Measurements from ENCODE around the gene SMTN.

The SMTN gene

GRCh38 chr22:31124811-31125465 is 43.8 kb downstream of the SMTN start:
- Histone ChIP-seq H3K36me3 (ENCODE audit: insufficient read depth, low read length) (no peaks in the 10 kb centered on the region), H2AFZ (ENCODE audit: low read depth, low read length) (no peak overlapping the region), H3K4me3 (ENCODE audit: low read length) (no peak overlapping the region), H3K4me1 (ENCODE audit: insufficient read depth, low read length) (peaks cover 3% of the 10 kb centered on the region), H3K9me3 (ENCODE audit: low read length) (no peaks in the 10 kb centered on the region), H3K27me3 (ENCODE audit: insufficient read depth, low read length) (peaks cover under 1% of the 10 kb centered on the region)

GRCh38 chr22:31125521-31126117 is 44.5 kb downstream of the SMTN start:
- no peaks in the 10 kb centered on the region for H3K36me3 ChIP-seq (ENCODE audit: insufficient read depth, low read length)
- no peak overlapping the region for H2AFZ ChIP-seq (ENCODE audit: low read depth, low read length)
- H3K27me3 ChIP-seq (ENCODE audit: insufficient read depth, low read length): no peaks in the 10 kb centered on the region

GRCh38 chr22:31126128-31126868 is 45.2 kb downstream of the SMTN start:
- peaks cover 3% of the 10 kb centered on the region for H3K4me1 ChIP-seq (ENCODE audit: insufficient read depth, low read length)
- no peaks in the 10 kb centered on the region for H3K9me3 ChIP-seq (ENCODE audit: low read length)
- H3K36me3 ChIP-seq (ENCODE audit: insufficient read depth, low read length): no peaks in the 10 kb centered on the region
- no peaks in the 10 kb centered on the region for H3K27me3 ChIP-seq (ENCODE audit: insufficient read depth, low read length)
- H2AFZ ChIP-seq (ENCODE audit: low read depth, low read length): no peak overlapping the region
- no peak overlapping the region for H3K4me3 ChIP-seq (ENCODE audit: low read length)

More at GRCh38 chr22:31125521-31126117, 44.5 kb downstream of the SMTN start:
- no peaks in the 10 kb centered on the region for H3K9me3 ChIP-seq (ENCODE audit: low read length)
- peaks cover 3% of the 10 kb centered on the region for H3K4me1 ChIP-seq (ENCODE audit: insufficient read depth, low read length)
- no peak overlapping the region for H3K4me3 ChIP-seq (ENCODE audit: low read length)

- no peaks in the 10 kb centered on the region for H3K27me3 ChIP-seq (ENCODE audit: insufficient read depth, low read length)
- H2AFZ ChIP-seq (ENCODE audit: low read depth, low read length): no peak overlapping the region
- no peak overlapping the region for H3K4me3 ChIP-seq (ENCODE audit: low read length)
- peaks cover 3% of the 10 kb centered on the region for H3K4me1 ChIP-seq (ENCODE audit: insufficient read depth, low read length)
- H3K36me3 ChIP-seq (ENCODE audit: insufficient read depth, low read length): no peaks in the 10 kb centered on the region
- no peaks in the 10 kb centered on the region for H3K9me3 ChIP-seq (ENCODE audit: low read length)
Measured at GRCh38 chr22:31126869-31127175, 45.7 kb downstream of the SMTN start.

- no peaks in the 10 kb centered on the region for H3K9me3 ChIP-seq (ENCODE audit: low read length)
- H3K4me3 ChIP-seq (ENCODE audit: low read length): no peak overlapping the region
- H2AFZ ChIP-seq (ENCODE audit: low read depth, low read length): no peak overlapping the region
- H3K27me3 ChIP-seq (ENCODE audit: insufficient read depth, low read length): no peaks in the 10 kb centered on the region
- peaks cover 3% of the 10 kb centered on the region for H3K4me1 ChIP-seq (ENCODE audit: insufficient read depth, low read length)
- no peaks in the 10 kb centered on the region for H3K36me3 ChIP-seq (ENCODE audit: insufficient read depth, low read length)
Measured at GRCh38 chr22:31127181-31127772, 46.2 kb downstream of the SMTN start.

GRCh38 chr22:31128156-31128555 is 47.0 kb downstream of the SMTN start:
- Histone ChIP-seq H3K9me3 (ENCODE audit: low read length) (no peaks in the 10 kb centered on the region), H3K4me3 (ENCODE audit: low read length) (no peak overlapping the region), H3K27me3 (ENCODE audit: insufficient read depth, low read length) (no peaks in the 10 kb centered on the region), H2AFZ (ENCODE audit: low read depth, low read length) (no peak overlapping the region), H3K36me3 (ENCODE audit: insufficient read depth, low read length) (no peaks in the 10 kb centered on the region), H3K4me1 (ENCODE audit: insufficient read depth, low read length) (no peaks in the 10 kb centered on the region)

- Histone ChIP-seq H3K27me3 (ENCODE audit: insufficient read depth, low read length) (no peaks in the 10 kb centered on the region), H3K4me1 (ENCODE audit: insufficient read depth, low read length) (no peaks in the 10 kb centered on the region), H3K4me3 (ENCODE audit: low read length) (no peak overlapping the region), H3K36me3 (ENCODE audit: insufficient read depth, low read length) (no peaks in the 10 kb centered on the region), H2AFZ (ENCODE audit: low read depth, low read length) (no peak overlapping the region), H3K9me3 (ENCODE audit: low read length) (no peaks in the 10 kb centered on the region)
Measured at GRCh38 chr22:31130873-31131272, 49.8 kb downstream of the SMTN start.

GRCh38 chr22:31133911-31134310 is 52.8 kb downstream of the SMTN start:
- Histone ChIP-seq H3K9me3 (ENCODE audit: low read length) (no peaks in the 10 kb centered on the region), H3K36me3 (ENCODE audit: insufficient read depth, low read length) (no peaks in the 10 kb centered on the region), H3K27me3 (ENCODE audit: insufficient read depth, low read length) (no peaks in the 10 kb centered on the region), H3K4me1 (ENCODE audit: insufficient read depth, low read length) (no peaks in the 10 kb centered on the region), H2AFZ (ENCODE audit: low read depth, low read length) (no peak overlapping the region), H3K4me3 (ENCODE audit: low read length) (no peak overlapping the region)

GRCh38 chr22:31134688-31135087 is 53.6 kb downstream of the SMTN start:
- Histone ChIP-seq H3K4me1 (ENCODE audit: insufficient read depth, low read length) (peaks cover under 1% of the 10 kb centered on the region), H3K4me3 (ENCODE audit: low read length) (no peak overlapping the region), H3K9me3 (ENCODE audit: low read length) (no peaks in the 10 kb centered on the region), H2AFZ (ENCODE audit: low read depth, low read length) (no peak overlapping the region), H3K27me3 (ENCODE audit: insufficient read depth, low read length) (no peaks in the 10 kb centered on the region), H3K36me3 (ENCODE audit: insufficient read depth, low read length) (no peaks in the 10 kb centered on the region)

GRCh38 chr22:31135706-31136105 is 54.6 kb downstream of the SMTN start:
- H2AFZ ChIP-seq (ENCODE audit: low read depth, low read length): no peak overlapping the region
- no peaks in the 10 kb centered on the region for H3K9me3 ChIP-seq (ENCODE audit: low read length)
- no peak overlapping the region for H3K4me3 ChIP-seq (ENCODE audit: low read length)
- no peaks in the 10 kb centered on the region for H3K36me3 ChIP-seq (ENCODE audit: insufficient read depth, low read length)
- H3K4me1 ChIP-seq (ENCODE audit: insufficient read depth, low read length): peaks cover 10% of the 10 kb centered on the region
- no peaks in the 10 kb centered on the region for H3K27me3 ChIP-seq (ENCODE audit: insufficient read depth, low read length)

GRCh38 chr22:31136155-31136554 is 55.0 kb downstream of the SMTN start:
- peaks cover 10% of the 10 kb centered on the region for H3K4me1 ChIP-seq (ENCODE audit: insufficient read depth, low read length)
- no peaks in the 10 kb centered on the region for H3K9me3 ChIP-seq (ENCODE audit: low read length)
- no peak overlapping the region for H3K4me3 ChIP-seq (ENCODE audit: low read length)

GRCh38 chr22:31136711-31137110 is 55.6 kb downstream of the SMTN start:
- Histone ChIP-seq H3K4me3 (ENCODE audit: low read length) (no peak overlapping the region), H3K36me3 (ENCODE audit: insufficient read depth, low read length) (no peaks in the 10 kb centered on the region), H3K9me3 (ENCODE audit: low read length) (no peaks in the 10 kb centered on the region), H3K4me1 (ENCODE audit: insufficient read depth, low read length) (peaks cover 10% of the 10 kb centered on the region), H3K27me3 (ENCODE audit: insufficient read depth, low read length) (no peaks in the 10 kb centered on the region), H2AFZ (ENCODE audit: low read depth, low read length) (no peak overlapping the region)

More at GRCh38 chr22:31136155-31136554, 55.0 kb downstream of the SMTN start:
- Histone ChIP-seq H3K36me3 (ENCODE audit: insufficient read depth, low read length) (no peaks in the 10 kb centered on the region), H3K27me3 (ENCODE audit: insufficient read depth, low read length) (no peaks in the 10 kb centered on the region), H2AFZ (ENCODE audit: low read depth, low read length) (no peak overlapping the region)

- H3K4me1 ChIP-seq (ENCODE audit: insufficient read depth, low read length): peaks cover 10% of the 10 kb centered on the region
- H2AFZ ChIP-seq (ENCODE audit: low read depth, low read length): no peak overlapping the region
- no peak overlapping the region for H3K4me3 ChIP-seq (ENCODE audit: low read length)
- H3K36me3 ChIP-seq (ENCODE audit: insufficient read depth, low read length): no peaks in the 10 kb centered on the region
- no peaks in the 10 kb centered on the region for H3K27me3 ChIP-seq (ENCODE audit: insufficient read depth, low read length)
- no peaks in the 10 kb centered on the region for H3K9me3 ChIP-seq (ENCODE audit: low read length)
Measured at GRCh38 chr22:31137721-31138120, 56.6 kb downstream of the SMTN start.

Measured in neuron (in vitro differentiated cells).